Esophagus squamous epithelium (tissue), 4 donors: ENCODE results near the gene SMC5.

Source experiments
- POLR2A ChIP-seq, 4 donors: fragments of 450-650 bp; IDR thresholded peaks; one replicate each; pipeline ENCODE4 v1.6.1; 2017; ENCODE audit warnings: antibody characterized with exemption in 4 of 4, mild to moderate bottlenecking in 4 of 4, moderate library complexity in 3 of 4
- TF ChIP-seq, protein P1 (sequence below), 6 experiments: fragments of 450-650 bp in 4 of 6; fragments of 200-600 bp in 2 of 6; sonication (generic) in 2 of 6; IDR thresholded peaks; one replicate each; pipeline ENCODE4 v1.5.1; 2016 to 2019; ENCODE audit warnings: antibody characterized with exemption in 6 of 6, mild to moderate bottlenecking in 4 of 6, moderate library complexity in 4 of 6

DNA sequence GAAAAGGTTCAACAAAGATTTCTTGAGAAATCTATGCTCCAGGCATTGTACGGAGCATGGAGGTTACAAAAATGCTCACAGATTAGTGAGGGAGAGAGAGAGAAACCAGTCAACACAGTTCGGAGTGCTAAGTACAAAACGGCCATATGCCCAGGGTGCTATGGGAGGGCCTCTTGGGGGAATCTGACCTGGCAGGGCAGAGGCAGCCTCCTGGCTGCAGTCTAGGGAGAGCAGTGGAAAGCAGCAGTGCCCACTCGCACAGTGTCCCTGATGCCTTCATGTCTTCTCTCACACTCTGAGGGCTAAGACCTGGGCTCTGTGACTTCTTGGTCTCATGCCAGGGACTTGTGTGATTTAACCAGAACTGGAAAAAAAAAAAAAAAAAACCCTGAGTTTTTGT is 29.8 kb upstream of the SMC5 start:
- TF ChIP-seq POLR2A (IDR thresholded peaks at IDR 0.05), result no peak
- TF ChIP-seq, protein P1, sequence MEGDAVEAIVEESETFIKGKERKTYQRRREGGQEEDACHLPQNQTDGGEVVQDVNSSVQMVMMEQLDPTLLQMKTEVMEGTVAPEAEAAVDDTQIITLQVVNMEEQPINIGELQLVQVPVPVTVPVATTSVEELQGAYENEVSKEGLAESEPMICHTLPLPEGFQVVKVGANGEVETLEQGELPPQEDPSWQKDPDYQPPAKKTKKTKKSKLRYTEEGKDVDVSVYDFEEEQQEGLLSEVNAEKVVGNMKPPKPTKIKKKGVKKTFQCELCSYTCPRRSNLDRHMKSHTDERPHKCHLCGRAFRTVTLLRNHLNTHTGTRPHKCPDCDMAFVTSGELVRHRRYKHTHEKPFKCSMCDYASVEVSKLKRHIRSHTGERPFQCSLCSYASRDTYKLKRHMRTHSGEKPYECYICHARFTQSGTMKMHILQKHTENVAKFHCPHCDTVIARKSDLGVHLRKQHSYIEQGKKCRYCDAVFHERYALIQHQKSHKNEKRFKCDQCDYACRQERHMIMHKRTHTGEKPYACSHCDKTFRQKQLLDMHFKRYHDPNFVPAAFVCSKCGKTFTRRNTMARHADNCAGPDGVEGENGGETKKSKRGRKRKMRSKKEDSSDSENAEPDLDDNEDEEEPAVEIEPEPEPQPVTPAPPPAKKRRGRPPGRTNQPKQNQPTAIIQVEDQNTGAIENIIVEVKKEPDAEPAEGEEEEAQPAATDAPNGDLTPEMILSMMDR (IDR thresholded peaks at IDR 0.05), result no peak
